Activated CD4-positive, alpha-beta T cell treated with anti-CD3 and anti-CD28 coated beads for 36 hours (primary cell): ENCODE measurements around the gene ARL11. TPM values are rescaled to one million over a fixed set of nuclear protein-coding genes. Genes with fewer than 3 reads are reported as not detected.

Experiments
- ATAC-seq: fragments of 200-7000 bp; cut with Tn5 transposase; one replicate; pipeline ENCODE4 v1.10.0; 2021; ENCODE audit warnings: mild to moderate bottlenecking, moderate library complexity
- CTCF ChIA-PET: fragments of 350-600 bp; sonication (Branson Sonifier 250); formaldehyde crosslinking; loops from one replicate; lab custom pipeline; 2021; ENCODE audit warnings: antibody characterized with exemption; lab: Charles Lee
- POLR2A ChIA-PET: fragments of 350-600 bp; sonication (Branson Sonifier 250); formaldehyde crosslinking; loops from one replicate; lab custom pipeline; 2021; ENCODE audit warnings: antibody characterized with exemption, inconsistent platforms; lab: Charles Lee
- DNase-seq: peaks from one replicate; pipeline ENCODE4 v3.0.0-alpha.2; 2020
- H3K27ac Mint-ChIP-seq: one replicate; pipeline ENCODE4 v1.8.0; 2021; ENCODE audit warnings: mixed read lengths
- H3K27me3 Mint-ChIP-seq: one replicate; pipeline ENCODE4 v1.8.0; 2021; ENCODE audit warnings: mixed read lengths
- H3K36me3 Mint-ChIP-seq: one replicate; pipeline ENCODE4 v1.8.0; 2021; ENCODE audit warnings: low read depth, mixed read lengths
- H3K4me1 Mint-ChIP-seq: one replicate; pipeline ENCODE4 v1.8.0; 2021; ENCODE audit warnings: mixed read lengths
- H3K4me3 Mint-ChIP-seq: one replicate; pipeline ENCODE4 v1.8.0; 2021; ENCODE audit warnings: mild to moderate bottlenecking, moderate library complexity, mixed read lengths
- H3K9me3 Mint-ChIP-seq: one replicate; pipeline ENCODE4 v1.8.0; 2021; ENCODE audit warnings: low read depth, mixed read lengths
- intact Hi-C, 2 experiments: fragments of 100-400 bp; cut with DNase I in 1 of 2; cut with micrococcal nuclease in 1 of 2; formaldehyde crosslinking; loops; one replicate each; pipeline versions ENCODE4 v1.14.2 to v1.15.1; 2022 to 2024; cut with DNase I, micrococcal nuclease
- total RNA-seq, 2 experiments: library from RNA; stranded (reverse); gene quantifications; one replicate each; pipeline ENCODE4 v1.2.3, GENCODE V29; 2021

ARL11 gene
- total RNA-seq, 2 experiments from 2014 or later = 0.72 to 0.85 TPM

DNA sequence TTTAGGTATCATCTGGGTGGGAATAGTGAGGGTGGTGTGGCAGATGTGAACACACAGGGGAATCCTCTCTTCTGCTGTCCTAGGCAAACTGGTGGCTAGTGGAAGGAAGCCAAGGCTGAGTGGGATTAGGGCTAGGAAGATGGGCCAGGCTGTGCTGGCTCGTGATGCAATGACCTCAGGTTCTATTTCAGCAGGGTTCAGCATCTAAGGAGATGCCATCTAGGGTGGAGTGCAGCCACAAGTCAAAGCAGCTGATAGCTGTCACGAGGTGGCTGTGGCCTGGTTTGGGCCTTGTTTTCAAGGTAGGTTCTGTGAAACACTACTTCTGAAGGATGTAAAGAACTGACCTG lies 21.6 kb downstream of the ARL11 start:
- intact Hi-C loops = no loop called here
- no peaks in the 10 kb centered on the region for H3K27me3 Mint-ChIP-seq
- ChIA-PET CTCF (no interaction called here), POLR2A (no interaction called here)
- no peak for DNase-seq
- no peaks in the 10 kb centered on the region for H3K36me3 Mint-ChIP-seq
- H3K27ac Mint-ChIP-seq = no peak overlapping the region
- H3K9me3 Mint-ChIP-seq = no peaks in the 10 kb centered on the region
- ATAC-seq = no peak
- H3K4me1 Mint-ChIP-seq = peaks cover 5% of the 10 kb centered on the region
- no peak overlapping the region for H3K4me3 Mint-ChIP-seq

- CTCF ChIA-PET = no interaction called here
- Mint-ChIP-seq H3K27ac (no peak overlapping the region), H3K36me3 (no peaks in the 10 kb centered on the region), H3K4me3 (no peak overlapping the region), H3K4me1 (no peaks in the 10 kb centered on the region), H3K9me3 (no peaks in the 10 kb centered on the region), H3K27me3 (no peaks in the 10 kb centered on the region)
- DNase-seq = no peak
- POLR2A ChIA-PET = no interaction called here
- no peak for ATAC-seq
- intact Hi-C loops = loop anchor here (1.0 kb wide), 1 partner anchor 197 kb away; no protein-coding TSS in a partner anchor
Measured at GRCh38 chr13:49651570-49652354, 23.5 kb downstream of the ARL11 start.

DNA sequence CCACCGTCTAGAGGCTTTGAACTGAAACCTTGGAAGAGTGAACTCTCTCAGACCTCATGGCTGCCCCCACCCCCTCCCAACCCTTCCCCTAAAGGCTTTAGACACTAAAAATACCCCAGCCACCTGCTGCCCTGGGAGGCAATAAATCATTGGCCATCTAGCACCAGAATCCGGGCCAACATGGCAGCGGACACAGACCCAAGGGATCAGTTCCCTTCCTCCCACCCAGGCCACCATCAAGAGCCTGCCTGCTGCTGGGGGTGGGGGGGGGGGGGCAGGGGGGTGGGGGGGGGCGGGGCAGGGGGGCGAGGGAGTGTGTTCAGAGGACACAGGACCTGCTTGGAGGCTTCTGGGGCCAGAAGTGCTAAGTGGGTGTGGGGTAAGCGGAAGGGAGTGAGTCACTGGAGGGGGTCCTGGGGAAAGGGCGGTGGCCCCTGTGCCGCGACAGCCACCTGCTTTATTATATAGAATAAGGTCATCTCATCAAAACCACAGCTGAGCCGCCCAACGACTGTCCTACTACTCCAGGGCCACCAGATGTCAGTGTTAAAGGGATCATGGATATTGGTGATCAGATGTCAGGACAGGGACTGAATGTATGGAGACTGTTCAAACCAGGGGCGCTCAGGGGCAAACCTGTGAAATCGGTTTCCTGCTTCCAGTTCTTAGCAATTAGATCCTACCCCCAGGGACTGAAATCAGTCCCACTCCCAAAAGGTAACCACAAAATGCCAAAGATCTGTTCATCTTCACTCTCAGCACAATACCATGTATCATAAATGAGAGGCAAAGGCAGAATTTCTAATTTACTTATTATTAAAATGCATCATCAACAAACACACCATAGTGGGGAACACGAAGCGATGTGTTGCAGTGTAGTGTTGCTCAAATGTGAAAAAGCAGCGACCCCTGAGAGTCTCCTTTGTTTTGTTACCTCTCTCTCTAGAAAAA lies 24.3 kb downstream of the ARL11 start:
- Mint-ChIP-seq H3K4me3 (no peak overlapping the region), H3K27ac (no peak overlapping the region), H3K9me3 (no peaks in the 10 kb centered on the region), H3K27me3 (no peaks in the 10 kb centered on the region), H3K36me3 (no peaks in the 10 kb centered on the region), H3K4me1 (no peaks in the 10 kb centered on the region)
- ChIA-PET POLR2A (no interaction called here), CTCF (no interaction called here)
- DNase-seq = peak; percentile 43
- peak; percentile 80 for ATAC-seq
- intact Hi-C loops = loop anchor here (1.0 kb wide), 1 partner anchor 196 kb away; no protein-coding TSS in a partner anchor

GRCh38 chr13:49653478-49653877 lies 25.2 kb downstream of the ARL11 start:
- ATAC-seq (no peak), DNase-seq (no peak)
- Mint-ChIP-seq H3K27ac (no peak overlapping the region), H3K27me3 (no peaks in the 10 kb centered on the region), H3K4me3 (no peak overlapping the region), H3K4me1 (no peaks in the 10 kb centered on the region), H3K36me3 (peaks cover 6% of the 10 kb centered on the region), H3K9me3 (no peaks in the 10 kb centered on the region)
- intact Hi-C loops = no loop called here
- ChIA-PET POLR2A (no interaction called here), CTCF (no interaction called here)

DNA sequence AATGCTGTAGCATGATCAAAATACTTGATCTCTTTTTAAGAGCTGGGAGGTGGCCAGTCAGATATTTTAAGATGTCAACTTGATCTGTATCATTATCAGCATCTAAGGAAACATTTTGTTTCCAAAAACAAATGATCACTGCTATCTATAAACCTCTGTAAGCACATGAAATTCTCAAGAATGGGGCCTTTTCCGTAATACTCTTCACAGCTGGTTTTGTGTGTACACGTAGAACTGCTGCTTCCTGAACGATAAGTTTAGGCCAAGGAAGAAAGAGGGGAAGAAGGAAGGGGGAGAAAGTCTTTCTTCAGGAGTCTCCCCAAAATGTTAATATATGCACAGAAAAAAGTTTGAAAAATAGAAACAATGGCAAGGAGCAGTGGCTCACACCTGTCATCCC lies 25.7 kb downstream of the ARL11 start:
- no peaks in the 10 kb centered on the region for H3K27me3 Mint-ChIP-seq
- CTCF ChIA-PET = no interaction called here
- H3K27ac Mint-ChIP-seq = no peak overlapping the region
- H3K36me3 Mint-ChIP-seq = peaks cover 9% of the 10 kb centered on the region
- POLR2A ChIA-PET = no interaction called here
- no peaks in the 10 kb centered on the region for H3K9me3 Mint-ChIP-seq
- intact Hi-C loops = no loop called here
- H3K4me3 Mint-ChIP-seq = no peak overlapping the region
- no peak for DNase-seq
- ATAC-seq = no peak
- H3K4me1 Mint-ChIP-seq = no peaks in the 10 kb centered on the region

DNA sequence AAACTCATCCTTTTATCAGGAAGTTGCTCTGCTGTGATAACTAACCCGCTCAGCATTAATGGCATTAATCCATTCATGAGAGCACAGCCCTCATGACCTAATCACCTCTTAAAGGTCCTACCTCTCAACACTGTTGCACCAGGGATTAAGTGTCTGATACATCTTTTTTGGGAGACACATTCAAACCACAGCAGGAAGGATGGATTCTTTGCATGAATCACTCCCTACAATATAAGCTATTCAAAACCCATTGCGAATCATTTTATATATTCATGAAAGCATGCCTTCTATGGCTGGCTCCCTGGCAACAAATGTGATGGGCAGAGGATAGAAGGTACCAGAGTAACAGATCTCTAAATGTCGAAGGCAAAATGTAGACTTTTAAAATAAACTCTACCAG lies 27.6 kb downstream of the ARL11 start:
- no peak for DNase-seq
- Mint-ChIP-seq H3K27me3 (no peaks in the 10 kb centered on the region), H3K9me3 (no peaks in the 10 kb centered on the region), H3K4me3 (no peak overlapping the region), H3K36me3 (peaks cover 17% of the 10 kb centered on the region), H3K4me1 (no peaks in the 10 kb centered on the region), H3K27ac (no peak overlapping the region)
- intact Hi-C loops = no loop called here
- ChIA-PET POLR2A (interaction anchor here (0.7 kb wide), 1 partner anchor 14 kb away, joined by 4 read pairs; no protein-coding TSS in a partner anchor), CTCF (no interaction called here)
- ATAC-seq = no peak

- intact Hi-C loops = no loop called here
- no peaks in the 10 kb centered on the region for H3K27me3 Mint-ChIP-seq
- CTCF ChIA-PET = no interaction called here
Measured at GRCh38 chr13:49657241-49657641, 28.9 kb downstream of the ARL11 start.

DNA sequence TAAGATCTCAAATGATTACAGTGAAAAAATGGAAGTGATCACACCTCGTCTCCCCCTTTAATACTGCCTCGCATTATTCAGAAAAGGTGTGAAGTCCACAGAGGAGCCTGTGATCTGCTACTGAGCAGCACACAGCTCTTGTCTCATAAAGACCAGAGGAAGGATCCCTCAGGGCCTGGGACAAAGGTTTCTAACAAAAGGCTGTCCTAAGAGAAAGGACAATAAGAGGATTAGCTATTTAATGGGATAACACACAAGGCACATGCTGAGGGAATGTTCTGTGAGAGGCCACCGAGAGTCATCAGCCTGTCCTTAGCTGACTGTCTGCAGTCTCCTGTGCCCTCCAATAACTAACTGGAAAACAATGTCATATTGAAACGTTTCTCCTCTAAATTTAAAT lies 36.3 kb downstream of the ARL11 start:
- no peaks in the 10 kb centered on the region for H3K4me1 Mint-ChIP-seq
- H3K27ac Mint-ChIP-seq = no peak overlapping the region
- DNase-seq (no peak), ATAC-seq (no peak)
- peaks cover 46% of the 10 kb centered on the region for H3K36me3 Mint-ChIP-seq
- ChIA-PET CTCF (no interaction called here), POLR2A (no interaction called here)
- no peaks in the 10 kb centered on the region for H3K27me3 Mint-ChIP-seq
- H3K4me3 Mint-ChIP-seq = no peak overlapping the region
- intact Hi-C loops = no loop called here
- no peaks in the 10 kb centered on the region for H3K9me3 Mint-ChIP-seq

More at GRCh38 chr13:49657241-49657641, 28.9 kb downstream of the ARL11 start:
- Mint-ChIP-seq H3K27ac (no peak overlapping the region), H3K4me1 (no peaks in the 10 kb centered on the region), H3K4me3 (no peak overlapping the region), H3K9me3 (no peaks in the 10 kb centered on the region), H3K36me3 (peaks cover 28% of the 10 kb centered on the region)
- DNase-seq (no peak), ATAC-seq (no peak)
- POLR2A ChIA-PET = no interaction called here

DNA sequence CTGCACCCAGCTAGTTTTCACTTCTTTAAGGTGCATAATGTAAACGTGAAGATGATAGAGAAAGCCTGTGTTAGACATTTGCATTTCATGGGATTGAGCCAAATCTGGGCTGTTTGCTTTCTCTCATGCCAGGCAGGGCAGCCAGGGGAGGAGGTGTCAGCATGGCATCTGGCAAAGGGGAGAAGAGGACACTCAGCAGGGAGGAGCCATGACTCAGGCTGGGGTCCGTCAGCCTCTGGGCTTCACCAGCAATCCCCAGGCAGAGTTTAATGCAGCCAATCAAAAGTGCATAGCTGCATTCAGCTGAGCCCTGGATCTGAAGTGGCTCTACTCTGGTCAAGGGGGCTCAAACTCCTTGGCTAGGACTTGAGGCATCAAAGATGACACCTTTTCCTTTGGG lies 39.5 kb downstream of the ARL11 start:
- H3K27ac Mint-ChIP-seq = no peak overlapping the region
- no peak overlapping the region for H3K4me3 Mint-ChIP-seq
- CTCF ChIA-PET = interaction anchor here (0.6 kb wide), 1 partner anchor 692 kb away, joined by 4 read pairs; the partner anchor contains the start of gene FNDC3A
- no peaks in the 10 kb centered on the region for H3K27me3 Mint-ChIP-seq
- ATAC-seq (no peak), DNase-seq (no peak)
- no peaks in the 10 kb centered on the region for H3K9me3 Mint-ChIP-seq
- intact Hi-C loops = no loop called here
- POLR2A ChIA-PET = no interaction called here
- peaks cover 26% of the 10 kb centered on the region for H3K36me3 Mint-ChIP-seq
- H3K4me1 Mint-ChIP-seq = no peaks in the 10 kb centered on the region

- Mint-ChIP-seq H3K4me3 (no peak overlapping the region), H3K27ac (no peak overlapping the region), H3K27me3 (no peaks in the 10 kb centered on the region), H3K9me3 (no peaks in the 10 kb centered on the region), H3K4me1 (no peaks in the 10 kb centered on the region), H3K36me3 (peaks cover 25% of the 10 kb centered on the region)
- DNase-seq (peak; percentile 54), ATAC-seq (peak; percentile 72)
- ChIA-PET CTCF (interaction anchor here (0.7 to 1.0 kb wide), 2 partner anchors 9 to 182 kb away, joined by 3 read pairs; no protein-coding TSS in a partner anchor), POLR2A (interaction anchor here (0.6 kb wide), 1 partner anchor 13 kb away, joined by 4 read pairs; no protein-coding TSS in a partner anchor)
- intact Hi-C loops = loop anchor here (1.0 to 5.0 kb wide), 2 partner anchors 177 to 178 kb away; no protein-coding TSS in a partner anchor
Measured at GRCh38 chr13:49669735-49670309, 41.5 kb downstream of the ARL11 start.

DNA sequence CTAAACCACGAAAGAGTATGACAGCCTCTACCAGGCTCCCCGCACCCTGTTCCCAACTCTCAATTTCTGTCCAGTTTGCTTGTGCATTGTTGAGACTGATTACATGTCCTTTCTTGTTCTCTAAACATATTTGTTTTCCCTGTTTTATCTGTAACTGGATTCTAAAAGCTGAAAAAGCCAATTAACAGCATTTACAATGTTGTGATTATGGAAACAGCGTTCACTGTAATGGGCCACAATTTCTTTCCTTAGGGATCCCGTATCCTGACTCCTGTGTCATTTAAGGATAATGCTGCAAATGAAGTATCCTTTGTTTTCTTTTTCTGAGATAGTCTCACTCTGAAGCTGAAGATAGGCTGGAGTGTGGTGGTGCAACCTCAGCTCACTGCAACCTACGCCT lies 42.5 kb downstream of the ARL11 start:
- ChIA-PET CTCF (interaction anchor here (0.8 to 1.0 kb wide), 3 partner anchors 8 to 122 kb away, joined by 3 read pairs; partner anchors contain the start of gene KPNA3), POLR2A (no interaction called here)
- Mint-ChIP-seq H3K27me3 (no peaks in the 10 kb centered on the region), H3K4me1 (peaks cover under 1% of the 10 kb centered on the region), H3K36me3 (peaks cover 26% of the 10 kb centered on the region), H3K4me3 (no peak overlapping the region), H3K9me3 (no peaks in the 10 kb centered on the region), H3K27ac (no peak overlapping the region)
- intact Hi-C loops = loop anchor here in 1 of 2 experiments (5.0 kb wide), 1 partner anchor 176 kb away; no protein-coding TSS in a partner anchor
- DNase-seq = no peak
- no peak for ATAC-seq
